GM18873 (cell line): ENCODE results near the gene IL36RN.

Source experiments
- ATAC-seq: cut with Tn5 transposase; IDR thresholded peaks from one replicate; pipeline ENCODE4 v1.9.1; 2021; ENCODE audit warnings: mild to moderate bottlenecking, moderate library complexity, moderate number of reproducible peaks; ENCODE audit not compliant: unreplicated experiment, low FRiP score

The IL36RN gene

DNA sequence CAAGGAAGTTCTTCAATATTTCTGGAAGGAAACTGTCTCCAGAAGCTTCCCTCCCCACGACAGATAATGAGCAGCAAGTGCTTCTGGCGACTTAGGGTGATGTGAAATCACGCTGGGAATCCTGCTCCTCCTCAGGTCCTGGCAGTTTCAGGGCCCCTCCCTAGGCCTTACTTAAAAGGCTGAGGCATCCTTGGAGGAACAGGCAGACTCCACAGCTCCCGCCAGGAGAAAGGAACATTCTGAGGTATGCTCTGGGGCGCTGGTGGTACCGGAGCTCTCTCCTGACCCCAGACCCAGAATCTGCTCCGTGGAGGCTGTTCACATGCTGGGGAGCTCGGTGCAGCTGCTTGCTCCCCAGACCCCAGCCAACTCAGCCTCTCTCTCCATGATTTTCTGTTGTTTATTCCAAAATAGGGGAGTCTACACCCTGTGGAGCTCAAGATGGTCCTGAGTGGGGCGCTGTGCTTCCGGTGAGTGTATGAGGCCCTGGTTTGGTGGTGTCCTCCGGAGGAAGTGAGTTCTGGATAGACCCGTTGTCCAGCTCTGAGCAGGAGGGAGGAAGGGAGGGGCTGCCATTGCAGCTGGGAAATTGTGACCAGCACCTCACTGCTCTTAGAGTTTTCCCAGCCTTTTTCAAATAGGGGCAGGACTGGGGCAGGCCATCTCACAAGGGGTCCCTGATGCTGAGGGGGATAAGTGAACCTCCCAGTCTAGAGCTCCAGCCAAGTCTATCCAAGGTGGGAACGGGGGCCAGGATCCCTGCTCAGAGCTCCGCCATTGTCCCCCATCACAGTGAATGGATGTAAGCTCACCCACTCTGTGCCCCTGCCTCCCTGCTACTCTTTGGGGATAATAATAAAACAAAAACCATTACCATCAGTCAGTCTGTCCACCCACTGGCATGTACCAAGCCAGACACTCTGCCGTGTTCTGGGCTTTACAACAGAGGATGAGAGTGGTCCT, at the start of gene IL36RN:
Gene IL36RN (plus strand): TSS at position 201 of the 963 bp plus-strand sequence. CDS start 241 bp downstream, at position 442.
- ATAC-seq = no peak

DNA sequence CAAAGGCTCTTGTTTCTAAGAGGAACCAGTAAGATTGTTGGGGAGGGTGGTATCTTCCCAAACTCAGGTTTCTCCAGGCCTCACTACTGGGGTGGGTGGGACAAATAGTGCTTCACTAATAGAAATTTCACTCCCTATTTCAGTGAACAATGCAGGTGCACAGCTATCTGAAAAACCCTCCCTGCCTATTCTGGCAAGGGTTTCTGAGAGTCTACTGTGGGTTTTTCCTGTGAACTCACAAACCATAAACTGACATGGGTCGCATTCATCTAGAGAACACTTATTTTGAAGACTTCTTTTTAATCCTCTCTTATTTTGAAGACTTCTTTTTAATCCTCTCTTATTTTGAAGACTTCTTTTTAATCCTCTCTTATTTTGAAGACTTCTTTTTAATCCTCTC, 49.4 kb upstream of the IL36RN start:
- no peak for ATAC-seq

GRCh38 chr2:113010088-113010487, 48.9 kb upstream of the IL36RN start:
- ATAC-seq = no peak

- no peak for ATAC-seq
Measured at GRCh38 chr2:113011108-113011507, 47.9 kb upstream of the IL36RN start.

DNA sequence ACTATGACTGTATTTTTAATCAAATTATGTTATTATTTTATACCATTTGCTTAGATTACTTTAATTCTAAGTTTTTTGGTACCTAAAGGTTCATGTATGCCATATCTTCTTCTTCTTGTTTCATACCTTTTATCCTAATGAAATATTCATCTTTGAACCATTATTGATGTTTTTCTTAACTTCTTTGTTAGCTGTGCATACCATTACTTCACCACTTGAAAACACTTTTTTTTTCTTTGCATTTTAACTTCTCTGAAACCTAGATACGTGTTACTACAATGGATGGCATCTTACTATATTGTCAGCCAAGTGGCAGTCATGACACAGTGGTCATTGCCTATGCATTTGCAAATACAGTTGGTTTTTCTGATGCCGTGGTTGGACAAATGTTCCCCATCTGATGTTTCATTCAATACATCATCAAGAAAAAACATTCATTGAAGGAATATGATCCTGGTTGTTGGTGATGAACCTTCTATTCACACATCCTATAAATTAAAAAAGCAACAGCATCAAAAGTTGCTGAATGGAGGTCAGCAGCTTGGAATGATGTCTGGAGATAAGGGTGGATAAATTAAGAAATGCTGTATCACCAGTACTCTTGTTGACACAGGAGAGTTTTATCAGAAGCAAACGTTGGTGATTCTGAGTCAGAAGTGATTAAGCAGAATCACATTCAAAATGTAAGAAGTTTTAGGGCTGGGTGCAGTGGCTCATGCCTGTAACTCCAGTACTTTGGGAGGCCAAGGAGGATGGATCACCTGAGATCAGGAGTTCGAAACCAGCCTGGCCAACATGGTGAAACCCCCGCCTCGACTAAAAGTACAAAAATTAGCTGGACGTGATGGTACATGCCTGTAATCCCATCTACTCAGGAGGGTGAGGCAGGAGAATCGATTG, 46.3 kb upstream of the IL36RN start:
- ATAC-seq = no peak

GRCh38 chr2:113013336-113013661, 45.7 kb upstream of the IL36RN start:
- ATAC-seq = no peak

DNA sequence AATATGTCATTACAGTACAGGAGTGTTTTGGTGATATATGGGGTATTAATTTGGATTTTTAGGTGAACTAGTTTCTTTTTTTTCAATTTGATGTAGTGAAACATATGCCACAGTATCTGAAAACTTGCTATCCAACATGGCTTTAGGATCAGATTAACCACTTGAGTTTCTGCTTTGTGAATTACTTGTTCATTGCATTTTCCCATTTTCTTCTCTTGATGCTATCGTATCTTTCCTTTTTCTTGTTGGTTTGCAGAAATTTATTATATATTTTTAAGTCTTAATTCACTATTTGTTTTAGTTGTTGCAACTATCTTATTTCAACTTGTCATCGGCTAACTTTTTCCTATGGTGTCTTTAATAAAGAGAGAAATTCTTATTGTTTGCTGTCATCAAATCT, 44.9 kb upstream of the IL36RN start:
- ATAC-seq = no peak

GRCh38 chr2:113015042-113015441, 44.0 kb upstream of the IL36RN start:
- no peak for ATAC-seq

DNA sequence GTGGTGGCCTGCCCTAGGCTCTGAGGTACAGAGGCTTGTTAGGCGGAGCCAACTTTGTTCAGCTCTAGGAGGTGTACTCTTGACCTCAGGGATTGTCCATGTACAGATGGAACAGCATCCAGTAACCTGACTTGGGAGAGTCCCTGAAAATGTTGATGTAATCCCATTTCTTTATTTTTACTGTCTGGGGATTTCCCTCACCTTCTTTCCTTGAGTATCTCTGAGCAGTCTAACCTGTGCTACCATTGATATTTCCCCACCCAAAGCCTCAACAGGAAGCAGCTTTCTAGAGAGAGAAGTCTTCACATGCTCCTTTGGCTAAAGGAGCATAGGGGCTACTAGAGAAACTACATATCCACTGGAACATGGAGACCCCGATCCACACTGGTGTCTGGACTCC, 43.3 kb upstream of the IL36RN start:
- ATAC-seq = no peak

DNA sequence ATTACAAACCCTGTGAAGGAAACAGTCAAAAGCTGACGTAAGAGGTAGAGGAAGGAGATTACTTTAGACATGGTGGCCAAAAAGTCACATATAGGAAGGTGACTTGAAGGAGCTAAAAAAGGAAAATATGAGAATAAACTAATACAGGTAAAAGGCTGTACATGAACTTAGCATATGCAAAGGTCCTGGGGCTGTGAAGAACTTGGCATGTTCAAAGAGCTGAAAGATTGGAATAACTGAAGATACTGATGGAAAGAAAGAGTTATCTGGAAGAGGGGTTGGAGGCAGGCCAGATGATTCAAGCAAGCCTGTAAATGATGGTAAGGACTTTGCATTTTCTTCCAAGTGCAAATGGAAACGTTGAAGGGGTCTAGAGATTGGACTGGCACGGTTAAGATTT, 40.5 kb upstream of the IL36RN start:
- ATAC-seq = no peak

DNA sequence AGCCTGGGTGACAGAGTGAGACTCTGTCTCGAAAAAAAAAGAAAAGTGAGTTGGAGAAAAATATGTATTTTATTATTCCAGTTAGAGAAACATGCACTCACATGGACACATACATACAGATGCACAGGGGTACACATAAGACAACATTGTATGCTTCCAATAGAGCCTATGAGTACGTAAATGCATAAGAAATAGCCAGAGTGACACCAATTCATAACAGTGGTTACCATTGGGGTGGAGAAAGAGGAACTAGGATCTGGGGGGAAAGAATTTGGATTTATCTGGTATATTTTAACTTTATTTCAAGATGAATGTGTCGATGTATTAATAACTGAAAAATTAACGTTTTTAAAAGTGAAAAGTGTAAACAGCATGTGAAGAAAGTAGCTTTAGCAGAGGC, 37.7 kb upstream of the IL36RN start:
- ATAC-seq = no peak

DNA sequence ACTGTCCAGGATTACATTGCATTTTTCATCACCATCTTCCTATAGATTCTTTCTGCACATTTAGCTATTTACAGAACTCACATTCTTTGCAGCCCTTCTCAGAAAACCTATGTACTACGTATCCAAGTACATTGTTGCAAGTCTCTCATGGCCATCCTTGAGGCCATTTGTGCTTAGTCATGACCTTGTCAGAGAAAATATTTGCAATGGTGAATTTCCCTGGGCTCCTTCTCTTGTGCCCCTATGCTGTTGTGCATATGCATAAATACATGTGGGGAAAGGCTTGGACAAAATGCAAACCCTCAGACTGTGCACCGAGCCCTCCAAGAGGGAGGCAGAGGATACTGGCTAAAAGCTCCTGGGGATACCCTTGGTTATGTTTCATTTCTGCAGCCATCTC, 34.2 kb upstream of the IL36RN start:
- ATAC-seq = no peak

DNA sequence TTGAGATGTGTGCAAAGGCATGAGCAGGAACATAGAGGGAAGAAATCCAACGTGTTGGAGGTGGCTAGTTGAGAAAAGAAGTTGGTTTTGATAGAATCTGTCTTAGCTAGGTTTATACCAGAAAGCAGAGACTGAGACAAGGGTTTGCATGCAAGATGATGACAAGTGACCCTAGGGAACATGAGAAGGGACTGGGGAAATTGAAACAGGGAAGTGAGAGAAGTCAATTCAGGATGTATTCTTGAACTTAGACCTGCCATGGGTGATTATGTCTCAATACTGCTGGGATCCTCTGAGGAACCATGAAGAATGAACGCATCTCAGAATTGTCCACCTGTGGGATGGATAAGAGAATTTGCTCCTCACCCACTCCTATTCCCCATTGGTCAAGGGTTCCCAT, 33.3 kb upstream of the IL36RN start:
- ATAC-seq = no peak

DNA sequence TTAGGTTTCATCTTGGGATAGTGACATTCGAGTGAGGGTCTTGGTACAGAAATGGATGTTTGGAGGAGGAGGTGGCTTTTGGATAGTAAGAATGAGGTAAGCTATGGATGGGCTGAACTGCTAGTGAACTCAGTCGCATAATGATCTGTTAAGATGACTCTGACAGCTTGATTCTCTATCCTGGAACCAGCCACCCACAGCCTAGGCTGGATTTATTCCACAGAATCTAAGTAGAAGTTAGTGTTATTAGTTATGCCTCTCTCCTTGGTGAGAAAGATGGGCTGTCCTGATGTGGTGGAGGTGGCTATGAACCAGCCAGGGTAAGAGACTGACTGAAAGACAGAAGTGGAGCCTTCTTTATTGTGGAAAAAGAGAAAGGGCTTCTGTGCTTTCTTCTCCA, 31.3 kb upstream of the IL36RN start:
- no peak for ATAC-seq

DNA sequence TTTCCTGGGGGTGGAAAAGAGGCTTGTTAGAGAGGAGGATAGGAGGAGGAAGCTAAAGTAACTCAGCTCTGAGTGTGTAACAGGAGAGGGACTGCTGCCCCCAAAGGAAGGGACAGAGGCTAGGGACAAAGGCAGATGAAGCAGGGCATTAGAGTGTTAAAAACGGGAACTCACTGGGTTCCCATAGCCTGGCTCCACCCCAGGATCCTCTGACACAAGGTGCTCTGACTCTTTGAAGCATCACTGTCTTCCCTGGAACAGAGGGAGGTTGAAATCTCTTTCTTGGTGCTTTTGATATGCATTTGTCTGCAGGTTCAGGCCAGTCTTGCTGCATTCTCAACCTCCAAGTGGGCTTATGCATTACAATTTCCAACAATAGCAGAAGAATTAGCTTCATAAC, 30.9 kb upstream of the IL36RN start:
- ATAC-seq = no peak

GRCh38 chr2:113032737-113033136, 26.3 kb upstream of the IL36RN start:
- ATAC-seq = no peak

DNA sequence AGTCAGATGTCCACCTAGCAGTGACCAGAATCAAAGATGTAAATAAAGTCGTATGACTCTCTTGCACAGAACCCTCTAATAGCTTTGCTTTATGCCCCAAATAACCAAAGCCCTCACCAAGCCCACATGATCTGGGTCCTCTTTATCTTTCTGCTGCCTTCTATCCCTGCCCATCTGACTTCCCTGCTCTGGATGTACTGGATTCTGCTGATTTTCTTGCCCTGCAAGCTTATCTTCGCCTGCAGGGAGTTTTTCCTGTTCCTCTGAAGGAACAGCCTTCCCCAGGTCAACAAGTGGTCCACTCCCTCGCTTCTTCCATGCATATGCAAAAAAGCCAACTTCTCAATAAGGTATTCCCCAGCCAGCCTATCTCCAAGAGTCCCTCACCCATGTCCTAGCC, 25.0 kb upstream of the IL36RN start:
- no peak for ATAC-seq

DNA sequence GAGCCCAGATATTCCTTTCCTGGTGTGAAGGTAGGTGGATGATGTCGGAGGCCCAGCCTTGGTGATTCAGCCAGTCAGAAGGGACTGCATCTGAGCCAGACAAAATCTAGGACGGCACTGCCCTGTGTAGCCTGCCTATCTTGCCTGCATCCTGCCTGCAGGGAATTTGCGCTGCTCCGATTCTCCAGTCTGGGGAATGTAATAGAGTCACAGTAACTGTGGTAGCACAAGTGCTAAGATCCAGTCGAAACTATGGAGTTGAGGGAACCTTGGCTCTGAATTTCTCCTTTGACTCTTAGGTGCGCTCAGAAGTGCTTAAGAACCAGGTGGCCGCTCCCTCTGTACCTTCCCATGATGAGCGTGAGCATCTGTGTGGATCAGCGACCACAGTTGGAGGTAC, 22.2 kb upstream of the IL36RN start:
- ATAC-seq = no peak

DNA sequence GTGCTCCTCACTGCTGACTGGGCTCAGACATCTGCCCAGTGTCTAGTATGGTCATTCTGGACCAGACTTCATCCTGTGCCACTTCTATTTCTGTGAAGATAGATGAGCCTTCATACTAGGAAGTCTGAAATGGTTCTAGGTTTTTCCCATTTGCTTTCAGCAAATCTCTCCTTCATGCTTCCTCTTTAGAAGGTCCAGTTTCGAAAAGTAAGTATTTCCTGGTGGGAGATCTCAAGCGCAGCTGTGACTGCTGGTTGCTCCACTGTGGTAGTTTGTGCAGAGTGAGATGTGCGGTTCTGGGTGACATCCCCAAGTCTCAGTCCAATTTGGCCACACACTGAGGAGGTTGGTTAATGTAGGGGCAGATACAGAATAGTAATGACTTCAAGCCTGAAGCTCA, 20.7 kb upstream of the IL36RN start:
- no peak for ATAC-seq

- ATAC-seq = no peak
Measured at GRCh38 chr2:113039158-113039557, 19.8 kb upstream of the IL36RN start.

DNA sequence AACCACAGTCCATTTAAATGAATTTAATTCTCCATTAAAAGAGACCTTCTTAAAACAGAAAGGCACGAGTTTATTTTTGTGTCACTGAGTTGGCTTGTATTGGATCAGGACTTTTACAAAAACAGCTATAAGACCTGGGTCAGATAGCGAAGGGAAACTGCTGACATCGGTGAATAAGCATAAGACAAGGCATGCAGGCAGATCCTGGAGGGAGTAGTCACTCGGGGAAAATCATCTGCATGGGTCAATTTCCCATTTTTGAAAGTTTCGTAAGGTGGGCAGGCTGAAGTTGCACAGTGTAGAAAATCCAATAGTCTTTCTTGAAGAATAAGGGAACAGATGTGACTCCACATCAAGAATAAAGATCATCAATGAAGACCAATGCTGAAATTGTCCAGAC, 19.3 kb upstream of the IL36RN start:
- ATAC-seq = no peak

DNA sequence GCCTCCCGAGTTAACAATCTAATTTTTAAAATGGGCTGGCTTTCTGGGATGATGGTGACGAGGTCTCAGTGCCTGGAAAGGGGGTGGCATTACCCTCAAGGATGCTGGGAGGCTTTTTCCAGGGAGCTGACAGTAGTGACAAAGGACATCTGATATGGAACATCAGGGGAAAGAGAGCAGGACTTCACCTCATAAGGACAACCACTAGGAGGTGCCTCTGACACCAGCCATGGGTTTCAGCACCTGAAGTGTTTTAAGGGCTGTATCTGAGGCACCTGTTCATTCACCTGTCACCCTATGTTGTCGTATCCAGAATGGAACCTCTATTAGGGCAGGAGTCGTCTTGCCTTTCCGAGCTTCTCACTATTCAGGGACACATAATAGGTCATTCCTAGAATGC, 17.1 kb upstream of the IL36RN start:
- no peak for ATAC-seq
